ENCODE measurements around the gene HIRA. TPM values are rescaled to one million over a fixed set of nuclear protein-coding genes. Genes with fewer than 3 reads are reported as not detected.
A peak's percentile ranks its signal among the peaks of the same experiment; 100 is the strongest.

HIRA gene
- total and polyA plus RNA-seq, 9 of the 15 experiments (the other 6 are each of a cell fraction or from before 2014, with no cell fraction given) = 0.96 to 132 (median 58.4) TPM

- TF ChIP-seq, protein P1, sequence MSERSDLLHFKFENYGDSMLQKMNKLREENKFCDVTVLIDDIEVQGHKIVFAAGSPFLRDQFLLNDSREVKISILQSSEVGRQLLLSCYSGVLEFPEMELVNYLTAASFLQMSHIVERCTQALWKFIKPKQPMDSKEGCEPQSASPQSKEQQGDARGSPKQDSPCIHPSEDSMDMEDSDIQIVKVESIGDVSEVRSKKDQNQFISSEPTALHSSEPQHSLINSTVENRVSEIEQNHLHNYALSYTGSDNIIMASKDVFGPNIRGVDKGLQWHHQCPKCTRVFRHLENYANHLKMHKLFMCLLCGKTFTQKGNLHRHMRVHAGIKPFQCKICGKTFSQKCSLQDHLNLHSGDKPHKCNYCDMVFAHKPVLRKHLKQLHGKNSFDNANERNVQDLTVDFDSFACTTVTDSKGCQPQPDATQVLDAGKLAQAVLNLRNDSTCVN (CRISPR knock-in tag; IDR thresholded peaks at IDR 0.05) = no peak
- TF ChIP-seq MED1 (CRISPR knock-in tag; IDR thresholded peaks at IDR 0.05; ENCODE audit: borderline replicate concordance) (0 out of 2 replicates have a peak, but pooled peaks have one; percentile 15), PURB (CRISPR knock-in tag; IDR thresholded peaks at IDR 0.05; ENCODE audit: low read depth) (no peak), CBFA2T3 (IDR thresholded peaks at IDR 0.05) (no peak), POLR2G (IDR thresholded peaks at IDR 0.05; ENCODE audit: low read depth, low read length) (peak; percentile 49), TEAD4 (IDR thresholded peaks at IDR 0.05; ENCODE audit: low read length) (no peak), TEAD4 (CRISPR knock-in tag; IDR thresholded peaks at IDR 0.05; ENCODE audit: borderline replicate concordance) (peak; percentile 77; the same call in 1 of the 2 replicates), ZNF232 (CRISPR knock-in tag; IDR thresholded peaks at IDR 0.05) (no peak)
- TF ChIP-seq, protein P2, sequence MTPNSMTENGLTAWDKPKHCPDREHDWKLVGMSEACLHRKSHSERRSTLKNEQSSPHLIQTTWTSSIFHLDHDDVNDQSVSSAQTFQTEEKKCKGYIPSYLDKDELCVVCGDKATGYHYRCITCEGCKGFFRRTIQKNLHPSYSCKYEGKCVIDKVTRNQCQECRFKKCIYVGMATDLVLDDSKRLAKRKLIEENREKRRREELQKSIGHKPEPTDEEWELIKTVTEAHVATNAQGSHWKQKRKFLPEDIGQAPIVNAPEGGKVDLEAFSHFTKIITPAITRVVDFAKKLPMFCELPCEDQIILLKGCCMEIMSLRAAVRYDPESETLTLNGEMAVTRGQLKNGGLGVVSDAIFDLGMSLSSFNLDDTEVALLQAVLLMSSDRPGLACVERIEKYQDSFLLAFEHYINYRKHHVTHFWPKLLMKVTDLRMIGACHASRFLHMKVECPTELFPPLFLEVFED (CRISPR knock-in tag; conservative IDR thresholded peaks at IDR 0.05) = no peak
- TF ChIP-seq, protein P3, sequence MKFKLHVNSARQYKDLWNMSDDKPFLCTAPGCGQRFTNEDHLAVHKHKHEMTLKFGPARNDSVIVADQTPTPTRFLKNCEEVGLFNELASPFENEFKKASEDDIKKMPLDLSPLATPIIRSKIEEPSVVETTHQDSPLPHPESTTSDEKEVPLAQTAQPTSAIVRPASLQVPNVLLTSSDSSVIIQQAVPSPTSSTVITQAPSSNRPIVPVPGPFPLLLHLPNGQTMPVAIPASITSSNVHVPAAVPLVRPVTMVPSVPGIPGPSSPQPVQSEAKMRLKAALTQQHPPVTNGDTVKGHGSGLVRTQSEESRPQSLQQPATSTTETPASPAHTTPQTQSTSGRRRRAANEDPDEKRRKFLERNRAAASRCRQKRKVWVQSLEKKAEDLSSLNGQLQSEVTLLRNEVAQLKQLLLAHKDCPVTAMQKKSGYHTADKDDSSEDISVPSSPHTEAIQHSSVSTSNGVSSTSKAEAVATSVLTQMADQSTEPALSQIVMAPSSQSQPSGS (CRISPR knock-in tag; IDR thresholded peaks at IDR 0.05) = peak; percentile 56; the same call in 1 of the 2 replicates
Observed at GRCh38 chr22:19357270-19358105, 74.0 kb downstream of the HIRA start (continued).
